Activated naive CD8-positive, alpha-beta T cell (primary cell): ENCODE results near the gene QRFP.
"Not testable (repeated sequence)": the region's sequence is repeated elsewhere in the genome, so short reads cannot be mapped to it uniquely, and the experiment has no call there.

Experiments
- H3K27ac Mint-ChIP-seq: one replicate; pipeline ENCODE4 v1.8.0; 2021; ENCODE audit warnings: mixed read lengths
- H3K27me3 Mint-ChIP-seq: one replicate; pipeline ENCODE4 v1.8.0; 2021; ENCODE audit warnings: mixed read lengths
- H3K36me3 Mint-ChIP-seq: one replicate; pipeline ENCODE4 v1.8.0; 2021; ENCODE audit warnings: mixed read lengths
- H3K4me1 Mint-ChIP-seq: one replicate; pipeline ENCODE4 v1.8.0; 2021; ENCODE audit warnings: low read depth, mixed read lengths
- H3K4me3 Mint-ChIP-seq: one replicate; pipeline ENCODE4 v1.8.0; 2021; ENCODE audit warnings: mild to moderate bottlenecking, mixed read lengths
- H3K9me3 Mint-ChIP-seq: one replicate; pipeline ENCODE4 v1.8.0; 2021; ENCODE audit warnings: low read depth, mixed read lengths

QRFP gene

DNA sequence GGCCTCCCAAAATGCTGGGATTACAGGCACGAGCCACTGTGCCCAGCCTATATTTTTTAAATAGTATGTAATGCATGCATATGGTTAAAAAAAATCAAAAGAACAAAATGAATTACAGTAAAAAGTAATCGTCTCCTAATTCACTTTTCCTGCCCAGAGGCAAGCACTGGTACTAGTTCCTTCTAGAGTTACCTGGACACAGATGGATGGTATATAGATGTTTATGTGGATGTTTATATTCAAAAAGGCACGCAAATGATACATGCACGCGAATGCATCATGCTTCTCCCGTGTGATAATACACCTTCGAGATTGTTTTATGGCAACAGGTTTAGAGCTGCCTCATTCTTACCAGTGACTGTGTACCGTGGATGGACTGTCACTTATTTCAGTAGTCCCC is 40.1 kb downstream of the QRFP start:
- Mint-ChIP-seq H3K36me3 (no peaks in the 10 kb centered on the region), H3K9me3 (no peaks in the 10 kb centered on the region), H3K27ac (no peak overlapping the region), H3K4me1 (no peaks in the 10 kb centered on the region), H3K4me3 (no peak overlapping the region), H3K27me3 (no peaks in the 10 kb centered on the region)

DNA sequence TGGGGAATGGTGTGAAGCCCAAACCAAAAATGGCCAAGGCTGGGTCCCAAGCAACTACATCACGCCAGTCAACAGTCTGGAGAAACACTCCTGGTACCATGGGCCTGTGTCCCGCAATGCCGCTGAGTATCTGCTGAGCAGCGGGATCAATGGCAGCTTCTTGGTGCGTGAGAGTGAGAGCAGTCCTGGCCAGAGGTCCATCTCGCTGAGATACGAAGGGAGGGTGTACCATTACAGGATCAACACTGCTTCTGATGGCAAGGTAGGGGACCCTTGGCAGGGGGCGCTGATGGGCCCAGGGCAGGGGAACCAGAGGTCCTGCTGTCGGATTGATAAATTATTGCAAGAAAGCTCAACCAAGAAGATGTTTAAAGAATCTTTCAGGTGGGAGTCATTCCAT is 41.8 kb downstream of the QRFP start:
- Mint-ChIP-seq H3K9me3 (no peaks in the 10 kb centered on the region), H3K4me3 (no peak overlapping the region), H3K27me3 (no peaks in the 10 kb centered on the region), H3K4me1 (peaks cover 2% of the 10 kb centered on the region), H3K36me3 (no peaks in the 10 kb centered on the region), H3K27ac (no peak overlapping the region)

DNA sequence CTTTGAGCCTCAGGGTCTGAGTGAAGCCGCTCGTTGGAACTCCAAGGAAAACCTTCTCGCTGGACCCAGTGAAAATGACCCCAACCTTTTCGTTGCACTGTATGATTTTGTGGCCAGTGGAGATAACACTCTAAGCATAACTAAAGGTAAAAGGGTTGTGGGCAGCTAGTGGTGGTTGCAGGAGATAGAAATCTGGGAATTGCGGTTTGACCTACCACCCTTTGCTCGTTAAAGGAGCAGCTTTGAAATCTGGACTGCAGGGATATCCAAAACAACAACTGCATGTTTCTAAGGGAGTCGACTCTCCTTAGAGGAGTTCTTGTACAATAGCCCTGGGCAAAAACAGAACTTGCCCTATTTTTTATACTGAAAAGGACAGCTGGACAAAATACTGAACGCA is 42.5 kb downstream of the QRFP start:
- Mint-ChIP-seq H3K9me3 (no peaks in the 10 kb centered on the region), H3K36me3 (no peaks in the 10 kb centered on the region), H3K4me1 (peaks cover 2% of the 10 kb centered on the region), H3K27me3 (no peaks in the 10 kb centered on the region), H3K27ac (no peak overlapping the region), H3K4me3 (no peak overlapping the region)

DNA sequence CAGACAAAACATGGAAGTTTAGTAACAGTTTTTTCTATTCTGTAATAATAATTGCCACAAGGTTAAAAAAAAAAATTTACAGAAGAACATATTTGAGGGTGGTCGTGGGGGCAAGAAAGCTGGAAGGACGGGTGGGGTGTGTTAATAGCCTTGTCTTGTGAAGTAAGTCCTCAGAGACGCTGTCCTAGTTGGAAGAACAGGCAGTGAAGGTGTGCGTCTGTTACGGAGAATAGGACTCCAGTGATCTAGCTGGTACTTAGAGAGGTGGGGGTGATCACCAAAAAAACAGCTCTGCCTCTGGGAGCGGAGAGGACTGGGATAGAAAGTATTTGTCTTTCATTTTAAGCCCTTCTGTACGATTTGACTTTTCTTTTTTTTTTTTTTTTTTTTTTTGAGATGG is 43.8 kb downstream of the QRFP start:
- no peaks in the 10 kb centered on the region for H3K36me3 Mint-ChIP-seq
- H3K4me1 Mint-ChIP-seq = peaks cover 2% of the 10 kb centered on the region
- no peaks in the 10 kb centered on the region for H3K27me3 Mint-ChIP-seq
- no peak overlapping the region for H3K27ac Mint-ChIP-seq
- no peaks in the 10 kb centered on the region for H3K9me3 Mint-ChIP-seq
- H3K4me3 Mint-ChIP-seq = no peak overlapping the region

DNA sequence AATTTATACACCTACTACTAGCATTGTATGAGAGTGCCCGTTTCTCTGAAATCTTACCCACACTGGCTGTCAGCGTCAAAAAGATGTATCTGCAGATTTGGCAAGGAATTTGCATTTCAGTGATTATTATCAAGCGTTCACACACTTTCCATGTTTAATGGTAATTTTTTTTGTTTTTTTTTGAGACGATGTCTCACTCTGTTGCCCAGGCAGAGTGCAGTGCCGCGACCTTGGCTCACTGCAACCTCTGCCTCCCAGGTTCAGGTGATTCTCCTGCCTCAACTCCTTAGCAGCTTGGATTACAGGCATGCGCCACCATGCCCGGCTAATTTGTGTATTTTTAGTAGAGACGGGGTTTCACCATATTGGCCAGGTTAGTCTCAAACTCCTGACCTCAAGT is 47.3 kb downstream of the QRFP start:
- Mint-ChIP-seq H3K9me3 (no peaks in the 10 kb centered on the region), H3K4me1 (peaks cover 5% of the 10 kb centered on the region)

DNA sequence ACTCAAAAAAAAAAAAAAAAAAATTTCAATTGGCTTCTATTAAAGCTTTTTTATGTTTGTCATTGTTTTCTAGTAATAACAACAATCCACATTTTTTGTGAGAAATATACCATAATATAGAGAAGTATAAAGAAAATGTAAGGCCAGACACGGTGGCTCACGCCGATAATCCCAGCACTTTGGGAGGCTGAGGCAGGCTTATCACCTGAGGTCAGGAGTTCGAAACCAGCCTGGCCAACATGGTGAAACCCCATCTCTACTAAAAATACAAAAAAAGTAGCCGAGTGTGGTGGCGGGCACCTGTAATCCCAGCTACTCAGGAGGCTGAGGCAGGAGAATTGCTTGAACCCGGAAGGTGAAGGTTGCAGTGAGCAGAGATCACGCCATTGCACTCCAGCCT is 48.1 kb downstream of the QRFP start:
- H3K4me1 Mint-ChIP-seq = not testable (repeated sequence)

More for the DNA sequence above, 47.3 kb downstream of the QRFP start:
- H3K36me3 Mint-ChIP-seq = no peaks in the 10 kb centered on the region
- H3K4me3 Mint-ChIP-seq = no peak overlapping the region
- no peak overlapping the region for H3K27ac Mint-ChIP-seq
- H3K27me3 Mint-ChIP-seq = no peaks in the 10 kb centered on the region

DNA sequence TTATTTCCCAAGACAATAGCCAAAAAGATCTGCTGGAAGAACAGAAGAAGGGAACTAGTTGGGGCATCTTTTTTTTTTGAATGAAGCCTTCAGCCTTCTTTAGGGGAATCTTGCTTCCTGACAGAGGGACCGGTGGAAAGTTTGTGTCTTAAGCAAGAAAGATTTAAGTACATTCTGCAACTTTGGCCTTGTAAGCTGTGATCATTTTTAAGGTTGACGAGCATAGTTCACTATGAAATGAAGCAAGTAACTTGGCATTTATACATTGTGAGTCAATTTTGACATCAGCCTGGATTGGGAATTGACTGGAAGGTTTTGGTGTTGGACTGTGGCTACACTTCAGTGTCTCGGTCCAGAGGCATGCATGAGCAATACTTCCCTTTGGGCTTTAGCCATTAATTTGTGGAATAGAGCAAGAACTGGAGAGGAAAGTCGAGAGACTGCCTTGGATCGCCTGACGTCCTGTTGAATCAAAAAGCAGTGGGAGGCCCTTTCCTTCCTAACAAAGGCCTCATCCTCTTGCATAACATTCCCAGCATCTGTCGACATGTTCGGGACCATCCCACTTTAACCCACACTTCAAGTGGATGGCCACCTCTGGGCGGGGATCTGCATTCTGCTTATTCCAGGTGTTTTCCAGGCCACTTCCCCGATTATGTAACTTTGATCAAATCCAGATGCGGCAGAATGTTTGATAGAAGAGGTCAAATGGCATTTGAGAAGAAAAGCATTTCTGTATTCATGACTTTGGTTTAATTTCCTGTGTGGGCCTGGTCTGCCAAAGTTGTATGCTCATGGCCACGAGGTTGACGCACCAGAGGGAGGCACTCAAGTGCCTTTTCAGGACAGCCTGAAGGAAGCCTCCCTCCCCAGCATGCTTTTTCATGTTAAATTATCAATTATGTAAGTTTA is 49.0 kb downstream of the QRFP start:
- H3K4me1 Mint-ChIP-seq = peaks cover 16% of the 10 kb centered on the region
- H3K27ac Mint-ChIP-seq = no peak overlapping the region
- H3K4me3 Mint-ChIP-seq = no peak overlapping the region
- H3K9me3 Mint-ChIP-seq = no peaks in the 10 kb centered on the region
- no peaks in the 10 kb centered on the region for H3K27me3 Mint-ChIP-seq
- no peaks in the 10 kb centered on the region for H3K36me3 Mint-ChIP-seq

More for the DNA sequence above, 48.1 kb downstream of the QRFP start:
- not testable (repeated sequence) for H3K9me3 Mint-ChIP-seq, H3K4me3 Mint-ChIP-seq, H3K27me3 Mint-ChIP-seq, H3K27ac Mint-ChIP-seq, H3K36me3 Mint-ChIP-seq

DNA sequence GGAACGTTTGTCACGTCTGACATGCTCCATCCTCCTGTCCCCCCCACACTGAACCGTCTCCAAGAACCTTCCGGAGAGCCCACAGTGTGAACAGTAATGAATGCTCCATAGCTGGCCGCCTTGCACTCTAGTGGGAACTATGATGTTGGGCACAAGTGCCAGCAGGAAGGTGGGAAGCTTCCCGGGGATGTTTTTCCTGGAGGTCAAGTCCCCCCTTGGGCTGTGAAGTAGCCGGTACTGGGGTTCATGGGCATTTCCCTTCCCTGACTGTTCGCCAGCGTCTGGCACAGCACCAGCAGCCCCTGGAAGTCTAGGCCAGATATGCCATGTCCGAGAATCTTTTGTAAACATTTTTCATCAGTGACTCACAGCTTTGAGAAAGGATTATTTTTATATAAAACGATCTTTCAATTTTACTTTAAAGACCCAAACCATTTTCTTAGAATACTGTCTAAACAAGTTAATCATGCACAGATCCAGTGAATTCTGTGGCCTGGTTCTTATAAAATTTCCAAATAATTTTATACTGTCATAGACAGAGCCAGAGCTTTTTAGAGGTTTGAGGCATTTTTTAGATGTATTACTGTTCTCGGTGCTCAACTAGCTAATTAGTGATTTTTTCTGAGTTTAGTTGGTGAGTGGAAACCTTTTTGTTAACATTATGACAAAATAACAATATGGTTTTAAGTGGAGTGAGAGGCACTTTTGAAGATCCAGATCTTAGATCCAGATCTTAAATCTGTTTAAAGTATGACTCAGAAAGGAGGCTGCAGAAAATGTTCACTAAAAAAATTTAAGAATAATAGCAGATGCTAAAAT is 49.9 kb downstream of the QRFP start:
- no peak overlapping the region for H3K27ac Mint-ChIP-seq
- no peak overlapping the region for H3K4me3 Mint-ChIP-seq
- no peaks in the 10 kb centered on the region for H3K9me3 Mint-ChIP-seq
- no peaks in the 10 kb centered on the region for H3K36me3 Mint-ChIP-seq
- H3K4me1 Mint-ChIP-seq = peaks cover 23% of the 10 kb centered on the region
- H3K27me3 Mint-ChIP-seq = no peaks in the 10 kb centered on the region

DNA sequence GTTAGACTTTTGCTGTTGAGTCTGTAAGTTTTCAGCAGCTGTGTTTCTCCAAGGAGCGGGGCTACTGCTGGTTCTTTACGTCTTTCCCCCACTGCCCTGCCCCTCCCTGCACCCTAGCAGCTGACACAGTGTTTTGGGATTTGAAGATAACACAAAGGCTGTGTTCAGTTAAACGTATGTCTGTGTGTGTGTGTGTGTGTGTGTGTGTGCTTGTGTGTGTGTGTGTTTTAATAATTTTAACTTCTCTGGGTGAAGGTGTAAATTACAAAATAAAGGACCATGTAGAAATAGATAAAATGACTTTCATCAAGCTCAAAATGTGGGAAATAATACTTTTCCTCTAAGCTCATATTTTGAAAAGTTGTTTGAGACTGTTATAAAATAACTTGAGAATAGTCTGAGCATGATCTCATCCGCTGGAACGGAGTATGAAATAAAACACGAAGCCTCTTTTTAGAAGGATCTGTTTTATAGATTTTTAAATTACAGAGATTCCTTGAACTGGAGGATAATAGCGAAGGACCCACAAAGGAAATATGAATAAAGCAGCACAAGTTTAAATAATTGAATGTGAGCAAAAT is 50.6 kb downstream of the QRFP start:
- Mint-ChIP-seq H3K27ac (no peak overlapping the region), H3K9me3 (no peaks in the 10 kb centered on the region), H3K4me1 (peaks cover 24% of the 10 kb centered on the region), H3K36me3 (no peaks in the 10 kb centered on the region), H3K4me3 (no peak overlapping the region), H3K27me3 (no peaks in the 10 kb centered on the region)

DNA sequence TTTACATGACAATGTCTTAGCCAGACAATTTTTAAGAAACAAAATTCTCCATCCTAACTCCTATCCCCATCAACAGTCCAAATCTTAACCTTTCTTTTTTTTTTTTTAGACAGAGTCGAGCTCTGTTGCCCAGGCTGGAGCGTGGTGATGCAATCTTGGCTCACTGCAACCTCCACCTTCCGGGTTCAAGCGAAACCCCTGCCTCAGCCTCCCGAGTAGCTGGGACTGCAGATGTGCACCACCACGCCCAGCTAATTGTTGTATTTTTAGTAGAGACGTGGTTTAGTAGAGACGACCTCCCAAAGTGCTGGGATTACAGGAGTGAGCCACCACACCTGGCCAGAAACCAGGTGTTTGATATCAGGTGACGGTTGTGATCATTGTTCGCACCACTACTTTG is 51.4 kb downstream of the QRFP start:
- H3K4me1 Mint-ChIP-seq = peaks cover 27% of the 10 kb centered on the region
- H3K4me3 Mint-ChIP-seq = no peak overlapping the region
- no peaks in the 10 kb centered on the region for H3K36me3 Mint-ChIP-seq
- no peaks in the 10 kb centered on the region for H3K9me3 Mint-ChIP-seq
- no peak overlapping the region for H3K27ac Mint-ChIP-seq
- no peaks in the 10 kb centered on the region for H3K27me3 Mint-ChIP-seq

DNA sequence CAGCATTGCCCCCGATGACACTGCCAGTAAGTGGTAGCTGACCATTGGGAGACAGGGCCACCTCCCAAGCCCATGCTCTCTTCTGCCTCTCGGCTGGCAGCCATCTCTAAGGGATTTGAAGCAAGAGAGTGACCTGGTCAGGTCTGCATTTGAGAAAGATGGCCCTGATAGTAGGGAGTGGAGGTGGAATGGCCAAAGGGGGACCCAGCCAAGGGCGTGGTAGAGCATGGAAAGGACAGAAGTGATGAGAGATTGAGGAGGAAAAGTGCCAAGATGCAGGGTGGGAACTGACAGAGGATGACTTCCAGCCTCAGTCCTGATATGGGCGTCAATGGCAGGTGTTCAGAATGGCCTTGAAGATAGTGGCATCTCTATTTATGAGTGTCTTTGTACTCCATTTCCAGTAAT is 52.6 kb downstream of the QRFP start:
- Mint-ChIP-seq H3K9me3 (no peaks in the 10 kb centered on the region), H3K27me3 (no peaks in the 10 kb centered on the region), H3K4me3 (no peak overlapping the region), H3K27ac (peak overlapping the region; percentile 8), H3K36me3 (no peaks in the 10 kb centered on the region), H3K4me1 (peaks cover 26% of the 10 kb centered on the region)

DNA sequence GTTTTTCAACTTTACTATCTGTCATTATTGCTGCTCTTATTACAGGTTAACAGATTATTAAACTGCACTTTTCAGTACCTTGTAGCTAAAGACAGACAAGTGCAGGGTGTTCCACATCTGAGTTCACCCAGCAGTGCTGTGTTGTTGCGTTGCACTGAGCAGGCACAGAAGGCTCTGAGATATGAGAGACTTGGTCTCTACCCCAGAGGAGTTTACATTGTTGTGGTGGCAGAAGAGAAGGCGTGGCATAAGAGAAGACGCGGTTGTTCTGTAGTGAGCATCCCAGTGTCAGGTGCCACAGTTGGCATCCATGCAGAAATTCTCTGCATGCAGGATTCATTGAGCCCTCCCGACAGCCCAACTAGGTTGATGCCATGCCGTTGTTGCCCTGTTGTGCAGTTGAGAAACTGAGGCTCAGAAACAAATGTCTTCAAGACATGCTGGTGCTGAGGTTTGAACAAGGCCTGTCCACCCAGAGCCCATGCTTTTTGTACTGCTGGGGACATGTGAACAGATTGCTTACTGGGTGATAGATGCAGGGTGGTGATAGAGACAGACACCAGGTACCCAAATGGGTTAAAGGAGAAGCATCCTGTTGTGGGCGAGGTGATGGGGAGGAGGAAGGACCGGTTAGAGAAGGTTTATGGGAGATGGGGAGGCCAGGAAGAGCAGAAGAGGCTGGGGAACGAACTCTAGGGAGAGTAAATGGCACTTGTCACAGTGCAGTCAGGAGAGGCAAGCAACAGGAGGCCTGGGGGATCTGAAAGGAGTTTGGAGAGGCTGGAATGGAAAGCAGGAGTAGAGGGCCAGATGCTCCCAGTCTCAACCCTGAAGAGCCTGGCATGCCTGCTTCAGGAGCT is 53.3 kb downstream of the QRFP start:
- Mint-ChIP-seq H3K27ac (peak overlapping the region; percentile 35), H3K36me3 (no peaks in the 10 kb centered on the region), H3K4me3 (no peak overlapping the region), H3K4me1 (peaks cover 32% of the 10 kb centered on the region), H3K27me3 (no peaks in the 10 kb centered on the region), H3K9me3 (no peaks in the 10 kb centered on the region)
